Osteoblast (primary cell): Measurements from ENCODE around the gene DDX6. TPM values are rescaled to one million over a fixed set of nuclear protein-coding genes. Genes with fewer than 3 reads are reported as not detected.
"Not testable (repeated sequence)": the region's sequence is repeated elsewhere in the genome, so short reads cannot be mapped to it uniquely, and the experiment has no call there.

Source experiments
- DNase-seq: peaks from one replicate; pipeline ENCODE4 v3.0.0; 2011; ENCODE audit warnings: low spot score, mixed read lengths; ENCODE audit not compliant: insufficient read length; ENCODE audit errors: missing footprints
- H2AFZ ChIP-seq: 2 replicates; pipeline ENCODE4 v1.6.0; 2011; ENCODE audit warnings: mild to moderate bottlenecking, low read length
- H3K27ac ChIP-seq: 2 replicates; pipeline ENCODE4 v1.5.1; 2011; ENCODE audit warnings: mild to moderate bottlenecking, low read depth, low read length, moderate library complexity
- H3K27me3 ChIP-seq: 2 replicates; pipeline ENCODE4 v1.6.0; 2012; ENCODE audit warnings: mild to moderate bottlenecking, control low read depth, inconsistent platforms, low read length, moderate library complexity; ENCODE audit not compliant: insufficient read depth
- H3K36me3 ChIP-seq: 2 replicates; pipeline ENCODE4 v1.5.1; 2011; ENCODE audit warnings: mild to moderate bottlenecking, low read length, control low read depth, moderate library complexity; ENCODE audit not compliant: insufficient read depth
- H3K4me1 ChIP-seq: 2 replicates; pipeline ENCODE4 v1.5.1; 2011; ENCODE audit warnings: mild to moderate bottlenecking, low read length, control low read depth, moderate library complexity; ENCODE audit not compliant: insufficient read depth
- H3K4me2 ChIP-seq: 2 replicates; pipeline ENCODE4 v1.6.0; 2011; ENCODE audit warnings: mild to moderate bottlenecking, low read length; ENCODE audit not compliant: insufficient read depth
- H3K4me3 ChIP-seq: fragments of 200-600 bp; sonication (generic); 3 replicates; pipeline ENCODE4 v1.5.1; 2012; ENCODE audit warnings: mild to moderate bottlenecking, low read length, inconsistent platforms; ENCODE audit not compliant: insufficient read depth
- H3K79me2 ChIP-seq: 2 replicates; pipeline ENCODE4 v1.6.0; 2012; ENCODE audit warnings: mild to moderate bottlenecking, low read length, control low read depth, inconsistent platforms; ENCODE audit not compliant: insufficient read depth
- H3K9me3 ChIP-seq: 2 replicates; pipeline ENCODE4 v1.5.1; 2011; ENCODE audit warnings: low read depth, low read length, control low read depth
- H4K20me1 ChIP-seq: 2 replicates; pipeline ENCODE4 v1.6.0; 2012; ENCODE audit warnings: mild to moderate bottlenecking, low read length, control low read depth; ENCODE audit not compliant: insufficient read depth
- CTCF ChIP-seq: IDR thresholded peaks from 2 replicates; pipeline ENCODE4 v1.5.1; 2011; ENCODE audit warnings: mild to moderate bottlenecking, low read depth, low read length, moderate library complexity; ENCODE audit errors: extremely low read depth
- total RNA-seq: library from RNA; depleted of rRNA; stranded (reverse); fragments of >200 nt; gene quantifications from 2 replicates; pipeline ENCODE4 v1.2.3, GENCODE V29; 2012

The DDX6 gene
- total RNA-seq, 1 donor = 122 TPM

- peak; percentile 65 for DNase-seq
Measured at GRCh38 chr11:118789501-118790356, 1.2 kb downstream of the DDX6 start.

GRCh38 chr11:118786657-118787056, 4.3 kb downstream of the DDX6 start:
- Histone ChIP-seq H3K9me3 (no peaks in the 10 kb centered on the region), H4K20me1 (peaks cover 53% of the 10 kb centered on the region), H3K4me1 (peaks cover 19% of the 10 kb centered on the region), H3K27me3 (no peaks in the 10 kb centered on the region), H3K27ac (no peak overlapping the region), H2AFZ (no peak overlapping the region), H3K4me2 (no peak overlapping the region), H3K36me3 (peaks cover 27% of the 10 kb centered on the region), H3K4me3 (no peak overlapping the region), H3K79me2 (peaks cover 94% of the 10 kb centered on the region)
- TF ChIP-seq CTCF = no peak
- no peak for DNase-seq

More at GRCh38 chr11:118789501-118790356, 1.2 kb downstream of the DDX6 start:
- Histone ChIP-seq H3K4me2 (peak overlapping the region; percentile 96), H3K27me3 (no peaks in the 10 kb centered on the region), H3K79me2 (peaks cover 63% of the 10 kb centered on the region), H3K4me1 (peaks cover 25% of the 10 kb centered on the region), H3K36me3 (peaks cover 7% of the 10 kb centered on the region), H2AFZ (no peak overlapping the region), H3K4me3 (peak overlapping the region; percentile 99), H3K27ac (peak overlapping the region; percentile 96), H4K20me1 (peaks cover 44% of the 10 kb centered on the region), H3K9me3 (no peaks in the 10 kb centered on the region)
- no peak for TF ChIP-seq CTCF

- no peak overlapping the region for H2AFZ ChIP-seq
- no peak overlapping the region for H3K27ac ChIP-seq
- no peaks in the 10 kb centered on the region for H3K27me3 ChIP-seq
- H3K36me3 ChIP-seq = peaks cover 38% of the 10 kb centered on the region
- no peaks in the 10 kb centered on the region for H3K9me3 ChIP-seq
- H3K79me2 ChIP-seq = peaks cover 99% of the 10 kb centered on the region
- TF ChIP-seq CTCF = no peak
- H3K4me1 ChIP-seq = peaks cover 19% of the 10 kb centered on the region
- H3K4me2 ChIP-seq = no peak overlapping the region
- H3K4me3 ChIP-seq = no peak overlapping the region
- no peak for DNase-seq
- peaks cover 60% of the 10 kb centered on the region for H4K20me1 ChIP-seq
Measured at GRCh38 chr11:118785362-118785761, 5.6 kb downstream of the DDX6 start.

- peaks cover 98% of the 10 kb centered on the region for H3K79me2 ChIP-seq
- H3K4me1 ChIP-seq = peaks cover 19% of the 10 kb centered on the region
- DNase-seq = no peak
- peaks cover 53% of the 10 kb centered on the region for H3K36me3 ChIP-seq
- no peak overlapping the region for H3K4me3 ChIP-seq
- H2AFZ ChIP-seq = no peak overlapping the region
- no peak overlapping the region for H3K27ac ChIP-seq
- no peak for TF ChIP-seq CTCF
- H3K4me2 ChIP-seq = no peak overlapping the region
- no peaks in the 10 kb centered on the region for H3K9me3 ChIP-seq
- H4K20me1 ChIP-seq = peaks cover 53% of the 10 kb centered on the region
- no peaks in the 10 kb centered on the region for H3K27me3 ChIP-seq
Measured at GRCh38 chr11:118783724-118784495, 7.1 kb downstream of the DDX6 start.

GRCh38 chr11:118783324-118783723, 7.6 kb downstream of the DDX6 start:
- not testable (repeated sequence) for H2AFZ ChIP-seq, H3K9me3 ChIP-seq, DNase-seq, H3K27me3 ChIP-seq, H3K4me2 ChIP-seq, H3K4me3 ChIP-seq, H3K27ac ChIP-seq
- H3K79me2 ChIP-seq = peaks cover 98% of the 10 kb centered on the region
- H3K4me1 ChIP-seq = peaks cover 15% of the 10 kb centered on the region
- H4K20me1 ChIP-seq = peaks cover 51% of the 10 kb centered on the region
- H3K36me3 ChIP-seq = peaks cover 58% of the 10 kb centered on the region
